Activated CD8-positive, alpha-beta memory T cell treated with anti-CD3 and anti-CD28 coated beads for 36 hours (primary cell): ENCODE data around the gene FBXO31. TPM values are rescaled to one million over a fixed set of nuclear protein-coding genes. Genes with fewer than 3 reads are reported as not detected.
"Not testable (repeated sequence)": the region's sequence is repeated elsewhere in the genome, so short reads cannot be mapped to it uniquely, and the experiment has no call there.

Source experiments
- CTCF ChIA-PET: fragments of 350-600 bp; sonication (Branson Sonifier 250); formaldehyde crosslinking; loops from one replicate; lab custom pipeline; 2021; ENCODE audit warnings: antibody characterized with exemption; lab: Charles Lee
- POLR2A ChIA-PET: fragments of 350-600 bp; sonication (Branson Sonifier 250); formaldehyde crosslinking; loops from one replicate; lab custom pipeline; 2021; ENCODE audit warnings: antibody characterized with exemption; lab: Charles Lee
- total RNA-seq, 2 experiments: library from RNA; stranded (reverse); gene quantifications; one replicate each; pipeline ENCODE4 v1.2.3, GENCODE V29; 2021

FBXO31 gene
- total RNA-seq, 2 experiments from 2014 or later, result 38.5 to 40.3 TPM

GRCh38 chr16:87351320-87351698 lies 32.3 kb downstream of the FBXO31 start:
- POLR2A ChIA-PET, result no interaction called here
- CTCF ChIA-PET, result no interaction called here

GRCh38 chr16:87350681-87351319 lies 32.8 kb downstream of the FBXO31 start:
- POLR2A ChIA-PET, result no interaction called here
- CTCF ChIA-PET, result interaction anchor here (1.2 kb wide), 1 partner anchor 10 kb away, joined by 4 read pairs; no protein-coding TSS in a partner anchor

GRCh38 chr16:87350031-87350430 lies 33.5 kb downstream of the FBXO31 start:
- ChIA-PET CTCF (interaction anchor here (1.2 kb wide), 1 partner anchor 11 kb away, joined by 4 read pairs; no protein-coding TSS in a partner anchor), POLR2A (no interaction called here)

- POLR2A ChIA-PET, result no interaction called here
Measured at GRCh38 chr16:87348616-87349157, 34.9 kb downstream of the FBXO31 start.

GRCh38 chr16:87347932-87348615 lies 35.5 kb downstream of the FBXO31 start:
- POLR2A ChIA-PET, result no interaction called here
- CTCF ChIA-PET, result no interaction called here

More at GRCh38 chr16:87348616-87349157, 34.9 kb downstream of the FBXO31 start:
- CTCF ChIA-PET, result no interaction called here

- ChIA-PET POLR2A (no interaction called here), CTCF (no interaction called here)
Measured at GRCh38 chr16:87346517-87347060, 37.0 kb downstream of the FBXO31 start.

- ChIA-PET CTCF (no interaction called here), POLR2A (no interaction called here)
Measured at GRCh38 chr16:87345726-87346424, 37.7 kb downstream of the FBXO31 start.

- ChIA-PET CTCF (no interaction called here), POLR2A (no interaction called here)
Measured at GRCh38 chr16:87344931-87345631, 38.5 kb downstream of the FBXO31 start.

GRCh38 chr16:87344165-87344930 lies 39.2 kb downstream of the FBXO31 start:
- ChIA-PET CTCF (no interaction called here), POLR2A (no interaction called here)

- CTCF ChIA-PET, result no interaction called here
- POLR2A ChIA-PET, result no interaction called here
Measured at GRCh38 chr16:87343753-87344050, 39.9 kb downstream of the FBXO31 start.

GRCh38 chr16:87342978-87343752 lies 40.4 kb downstream of the FBXO31 start:
- POLR2A ChIA-PET, result no interaction called here
- CTCF ChIA-PET, result no interaction called here

- CTCF ChIA-PET, result no interaction called here
- POLR2A ChIA-PET, result no interaction called here
Measured at GRCh38 chr16:87342504-87342903, 41.1 kb downstream of the FBXO31 start.

GRCh38 chr16:87340198-87340597 lies 43.4 kb downstream of the FBXO31 start:
- ChIA-PET POLR2A (no interaction called here), CTCF (interaction anchor here (1.7 kb wide), 1 partner anchor 18 kb away, joined by 3 read pairs; no protein-coding TSS in a partner anchor)

GRCh38 chr16:87339724-87340105 lies 43.9 kb downstream of the FBXO31 start:
- CTCF ChIA-PET, result interaction anchor here (1.7 kb wide), 1 partner anchor 18 kb away, joined by 3 read pairs; no protein-coding TSS in a partner anchor
- POLR2A ChIA-PET, result not testable (repeated sequence)

- ChIA-PET CTCF (interaction anchor here (1.7 kb wide), 1 partner anchor 19 kb away, joined by 3 read pairs; no protein-coding TSS in a partner anchor), POLR2A (no interaction called here)
Measured at GRCh38 chr16:87339086-87339723, 44.4 kb downstream of the FBXO31 start.

GRCh38 chr16:87338155-87338765 lies 45.3 kb downstream of the FBXO31 start:
- ChIA-PET CTCF (no interaction called here), POLR2A (no interaction called here)

- POLR2A ChIA-PET, result no interaction called here
- CTCF ChIA-PET, result no interaction called here
Measured at GRCh38 chr16:87337262-87337771, 46.3 kb downstream of the FBXO31 start.
